GM11168 (cell line): ENCODE measurements around the gene ITGAV.

Experiments used
- in situ Hi-C: fragments of 300-500 bp; cut with MboI; formaldehyde crosslinking; loops from one replicate; pipeline ENCODE4 v1.12.0; 2022; ENCODE audit warnings: low sequenced_read_pairs; ENCODE audit not compliant: unreplicated experiment

ITGAV gene

GRCh38 chr2:186610785-186611184, 20.9 kb downstream of the ITGAV start:
- in situ Hi-C loops: no loop called here

- in situ Hi-C loops: no loop called here
These were observed 21.7 kb downstream of the ITGAV start for GRCh38 chr2:186611526-186611925.

DNA sequence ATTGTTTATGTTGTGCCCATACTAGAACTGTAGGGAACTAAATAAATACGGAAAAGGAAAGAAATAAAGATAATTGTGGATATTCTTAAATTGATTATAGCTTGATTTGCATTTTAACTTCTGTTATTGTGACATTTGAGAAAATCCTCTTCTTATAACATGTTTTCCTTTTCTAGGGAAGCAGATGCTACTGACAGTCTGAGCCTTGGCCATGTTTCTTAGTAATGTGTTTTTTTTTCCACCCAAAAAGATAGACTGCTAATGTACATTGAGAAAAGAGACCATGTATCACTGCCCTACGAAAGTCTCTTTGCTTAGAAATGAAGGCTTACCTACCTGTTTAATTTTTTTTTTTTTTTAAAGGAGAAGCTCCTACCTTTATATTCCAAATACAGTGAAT, 22.2 kb downstream of the ITGAV start:
- in situ Hi-C loops: no loop called here

DNA sequence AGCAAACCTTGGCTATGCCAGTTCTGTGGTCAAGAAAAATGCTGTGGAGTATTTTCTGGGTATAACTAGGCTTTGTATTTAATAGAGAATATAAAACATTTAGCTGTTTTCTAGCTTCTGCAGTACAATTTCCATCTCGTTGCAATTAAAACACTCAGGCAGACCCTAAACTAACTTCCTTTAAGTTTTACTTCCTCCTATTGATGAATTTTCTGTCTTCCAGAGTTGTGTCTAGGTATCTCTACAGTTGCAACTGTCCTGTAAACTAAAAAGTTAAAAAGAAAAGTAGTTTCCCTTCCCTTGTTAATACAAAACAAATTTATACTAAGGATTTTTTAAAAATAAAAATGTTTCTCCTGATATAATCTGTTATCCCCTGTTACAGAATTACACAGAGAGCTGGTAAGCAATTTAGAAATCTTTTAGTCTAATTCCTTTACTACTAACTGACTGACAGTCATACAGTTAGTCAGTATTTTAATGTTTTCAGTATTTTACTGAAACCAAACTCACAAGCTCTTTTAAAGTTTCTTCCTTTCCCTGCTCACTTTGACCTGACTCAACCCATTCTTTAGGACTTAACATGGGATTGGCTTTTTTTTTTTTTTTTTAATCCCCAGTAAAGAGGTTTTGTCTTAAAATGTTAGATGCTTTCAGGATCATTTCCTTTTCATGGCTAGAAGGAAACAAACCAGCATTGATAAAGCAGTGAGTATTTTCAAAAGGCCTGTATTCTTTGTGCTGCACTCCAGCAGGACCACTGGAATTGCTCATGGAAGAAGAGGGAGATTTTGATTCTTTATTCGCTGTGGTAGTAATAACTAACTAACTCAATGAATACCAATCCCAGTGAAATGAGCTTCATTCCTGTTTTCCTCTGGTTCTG, 22.9 kb downstream of the ITGAV start:
- in situ Hi-C loops: no loop called here

GRCh38 chr2:186614373-186614772, 24.5 kb downstream of the ITGAV start:
- in situ Hi-C loops: no loop called here

DNA sequence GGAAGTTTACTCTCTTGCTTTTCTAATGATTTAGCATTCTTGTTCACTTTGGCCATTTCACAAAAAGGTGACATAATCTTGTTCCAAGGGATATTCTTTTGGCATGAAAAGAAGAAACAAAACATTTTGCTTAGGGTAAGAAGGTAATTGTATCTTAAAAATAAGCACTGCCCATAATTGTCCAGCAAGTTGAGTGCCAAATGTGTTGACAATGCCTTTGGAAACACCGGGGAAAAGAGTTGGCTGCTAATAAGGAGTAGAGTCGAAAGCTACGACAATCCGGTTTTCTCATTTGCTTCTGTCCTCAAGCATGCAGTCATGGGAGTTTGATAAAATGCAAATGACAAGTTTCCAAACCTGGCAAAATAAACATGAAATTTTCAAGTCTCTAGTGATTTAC, 27.3 kb downstream of the ITGAV start:
- in situ Hi-C loops: no loop called here

DNA sequence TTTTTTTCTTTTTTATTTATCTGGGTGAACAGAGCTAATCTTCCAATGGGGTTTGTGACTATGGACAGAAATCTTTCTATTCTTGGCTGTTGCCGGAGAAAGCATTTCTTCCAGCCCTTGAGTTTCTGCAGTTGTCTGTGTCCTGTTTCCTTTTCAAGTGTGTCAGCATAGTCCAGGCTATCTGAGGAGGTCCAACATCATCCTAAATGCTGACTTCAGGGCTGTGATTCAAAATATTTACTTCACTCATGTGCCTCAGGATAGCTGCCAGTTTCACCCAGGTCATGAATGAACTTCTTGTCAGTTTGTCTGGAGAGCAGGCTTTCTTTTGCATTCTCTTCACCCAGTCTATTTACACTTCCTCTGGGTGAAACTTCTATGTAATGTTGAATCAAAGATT, 27.9 kb downstream of the ITGAV start:
- in situ Hi-C loops: no loop called here

GRCh38 chr2:186618696-186619095, 28.8 kb downstream of the ITGAV start:
- in situ Hi-C loops: no loop called here

- in situ Hi-C loops: no loop called here
These were observed 33.2 kb downstream of the ITGAV start for GRCh38 chr2:186623084-186623483.

DNA sequence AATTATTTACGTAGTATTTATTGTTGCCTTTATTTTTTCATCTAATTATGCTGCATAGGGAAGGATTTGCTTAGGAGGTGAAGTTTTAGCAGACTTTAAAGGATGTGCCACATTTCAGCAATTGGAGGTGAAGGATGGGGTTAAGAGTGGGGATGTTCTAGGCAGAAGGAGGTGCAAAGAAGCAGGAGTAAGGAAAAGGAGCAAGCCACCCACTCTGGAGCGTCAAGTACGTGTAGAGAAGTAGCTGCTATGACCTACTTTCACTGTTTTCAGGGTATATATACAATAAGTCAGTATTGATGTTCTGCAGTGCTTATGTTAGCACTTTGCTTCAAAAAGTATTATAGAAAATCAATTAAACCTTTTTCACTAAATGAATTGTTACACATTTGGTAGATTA, 34.4 kb downstream of the ITGAV start:
- in situ Hi-C loops: no loop called here

GRCh38 chr2:186629250-186629996, 39.6 kb downstream of the ITGAV start:
- in situ Hi-C loops: no loop called here

GRCh38 chr2:186632417-186632816, 42.6 kb downstream of the ITGAV start:
- in situ Hi-C loops: no loop called here

GRCh38 chr2:186634701-186635100, 44.8 kb downstream of the ITGAV start:
- in situ Hi-C loops: no loop called here

GRCh38 chr2:186636800-186637496, 47.1 kb downstream of the ITGAV start:
- in situ Hi-C loops: no loop called here

DNA sequence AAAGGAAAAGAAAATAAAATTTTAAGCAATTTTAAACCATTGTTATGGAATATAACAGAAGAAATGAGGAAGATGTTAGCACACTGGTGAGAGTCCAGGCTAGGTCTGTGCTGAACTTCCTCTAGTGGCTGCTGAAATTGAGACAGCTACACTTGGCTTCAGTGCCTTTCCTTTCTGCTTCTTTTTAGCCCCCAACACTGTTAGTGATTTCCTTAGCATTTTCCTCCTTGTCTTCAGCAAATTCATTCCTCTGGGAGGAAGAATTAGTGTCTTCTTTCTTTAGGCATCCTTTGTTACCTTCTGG, 47.6 kb downstream of the ITGAV start:
- in situ Hi-C loops: no loop called here

DNA sequence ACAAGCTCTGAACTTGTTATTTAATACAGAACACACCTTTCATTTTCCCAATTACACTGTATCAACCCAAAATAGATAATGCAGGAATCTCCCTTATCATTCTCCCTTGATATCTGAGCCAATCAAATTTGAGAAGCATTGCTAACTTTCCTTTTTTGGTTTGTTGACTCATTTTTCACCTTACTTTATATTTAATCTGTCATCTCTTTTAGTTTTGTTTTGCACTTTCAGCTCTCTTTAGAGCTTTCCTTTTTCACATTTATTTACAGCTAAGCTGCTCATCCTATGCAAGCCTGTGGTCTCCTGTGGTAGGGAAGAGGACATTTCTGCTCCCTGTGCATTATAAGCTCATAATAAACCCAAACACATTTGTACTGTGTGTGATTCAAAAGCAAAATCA, 50.1 kb downstream of the ITGAV start:
- in situ Hi-C loops: loop anchor here (5.0 kb wide), 1 partner anchor 133 kb away; no protein-coding TSS in a partner anchor

- in situ Hi-C loops: loop anchor here (5.0 kb wide), 1 partner anchor 134 kb away; no protein-coding TSS in a partner anchor
These were observed 51.4 kb downstream of the ITGAV start for GRCh38 chr2:186641132-186641806.

GRCh38 chr2:186641807-186642321, 52.0 kb downstream of the ITGAV start:
- in situ Hi-C loops: loop anchor here (5.0 kb wide), 1 partner anchor 135 kb away; no protein-coding TSS in a partner anchor

DNA sequence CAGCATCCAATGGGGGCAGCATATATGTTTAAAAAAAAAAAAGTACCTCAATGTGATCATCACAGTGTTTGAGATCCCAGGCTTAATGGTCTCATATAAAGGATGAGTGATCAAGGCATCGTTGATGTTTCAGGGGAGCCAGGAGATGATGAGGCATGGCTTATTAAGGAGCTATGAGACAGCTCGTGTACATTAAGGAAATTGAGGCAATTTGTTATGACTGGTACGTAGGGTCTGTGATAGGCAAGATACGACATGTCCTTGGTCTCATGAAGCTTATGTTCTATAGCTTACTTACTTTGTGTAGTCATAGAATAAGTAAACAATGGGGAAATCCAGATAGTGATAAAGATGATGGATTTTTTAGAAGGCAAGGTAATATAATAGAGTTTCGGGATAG, 54.9 kb downstream of the ITGAV start:
- in situ Hi-C loops: loop anchor here (5.0 kb wide), 1 partner anchor 137 kb away; no protein-coding TSS in a partner anchor

DNA sequence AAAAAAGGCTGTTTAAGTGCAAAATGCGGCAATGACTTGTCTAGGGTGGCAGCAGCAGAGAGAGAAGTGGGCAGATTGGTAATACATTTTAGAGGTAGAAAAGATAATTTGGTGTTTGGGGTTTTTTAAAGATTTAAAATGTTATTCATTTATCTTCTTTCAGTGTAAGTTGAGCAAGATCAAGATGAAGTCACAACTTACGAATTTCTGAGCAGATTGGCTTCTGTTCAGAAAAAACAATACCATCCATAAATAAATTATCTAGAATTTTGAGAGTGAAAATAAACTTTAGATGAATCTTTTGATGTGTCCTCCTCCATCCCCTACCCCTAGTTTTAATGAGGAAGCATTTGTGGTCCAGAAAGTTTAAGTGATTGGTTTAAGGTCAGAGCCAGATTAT, 56.1 kb downstream of the ITGAV start:
- in situ Hi-C loops: no loop called here
